Esophagus squamous epithelium (tissue), 4 donors: Measurements from ENCODE around the gene ALAS1.
A peak's percentile ranks its signal among the peaks of the same experiment; 100 is the strongest.

Experiments
- CTCF ChIP-seq, 6 experiments: fragments of 450-650 bp in 4 of 6; fragments of 200-600 bp in 2 of 6; sonication (generic) in 2 of 6; IDR thresholded peaks; one replicate each; pipeline ENCODE4 v1.5.1; 2016 to 2019; ENCODE audit warnings: antibody characterized with exemption in 6 of 6, mild to moderate bottlenecking in 4 of 6, moderate library complexity in 4 of 6
- POLR2A ChIP-seq, 4 donors: fragments of 450-650 bp; IDR thresholded peaks; one replicate each; pipeline ENCODE4 v1.6.1; 2017; ENCODE audit warnings: antibody characterized with exemption in 4 of 4, mild to moderate bottlenecking in 4 of 4, moderate library complexity in 3 of 4

DNA sequence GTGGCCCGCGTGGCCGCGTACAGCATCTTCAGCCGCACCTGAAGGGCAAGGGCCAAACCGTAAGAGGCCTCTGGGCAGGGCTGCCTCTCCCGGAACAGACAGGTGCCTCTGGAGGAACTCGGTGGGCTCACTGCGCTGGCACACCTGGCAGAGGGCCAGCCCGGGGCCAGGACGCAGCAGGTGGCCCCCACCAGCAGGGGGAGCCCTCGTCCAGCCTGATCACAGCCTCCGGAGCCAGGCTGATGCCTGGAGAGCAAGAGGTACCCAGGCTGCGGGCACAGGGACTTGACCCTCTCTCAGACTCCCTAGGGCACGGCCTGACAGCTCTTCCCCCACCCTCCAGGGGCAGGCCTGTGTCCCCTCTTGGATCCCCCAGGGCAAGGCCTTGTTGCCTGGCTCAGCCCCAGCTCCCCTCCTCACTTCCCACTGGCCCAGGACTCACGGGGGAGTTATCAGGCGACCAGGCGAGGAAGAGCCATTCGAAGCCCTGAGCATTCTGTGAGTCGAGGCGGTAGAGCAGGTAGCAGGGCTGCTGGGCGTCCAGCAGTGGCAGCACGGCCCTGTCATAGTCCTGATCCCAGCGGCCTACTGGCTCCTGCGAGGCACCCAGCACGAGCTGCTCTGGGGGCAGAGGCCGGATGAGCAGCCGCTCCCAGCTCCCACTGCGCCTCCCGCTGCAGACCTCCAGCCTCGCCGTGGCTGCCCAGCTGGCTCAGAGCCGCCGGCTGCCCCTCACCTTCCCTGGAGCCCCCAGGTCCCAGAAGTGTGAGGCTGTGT lies 33.7 kb downstream of the ALAS1 start:
- TF ChIP-seq CTCF (IDR thresholded peaks at IDR 0.05) (peak; percentile 89 to 96 (median 93)), POLR2A (IDR thresholded peaks at IDR 0.05) (no peak)
